Thyroid gland (tissue), 4 donors: ENCODE data around the gene KIRREL3.

ENCODE experiments used
- POLR2A ChIP-seq, 2 donors: fragments of 450-650 bp; IDR thresholded peaks; one replicate each; pipeline ENCODE4 v1.6.1; 2017; ENCODE audit warnings: antibody characterized with exemption in 2 of 2, mild to moderate bottlenecking in 2 of 2, moderate library complexity in 1 of 2
- TF ChIP-seq, protein P1 (sequence below), 6 experiments: fragments of 200-600 bp in 3 of 6; fragments of 450-650 bp in 3 of 6; sonication (generic) in 3 of 6; IDR thresholded peaks; one replicate each; pipeline ENCODE4 v1.5.1; 2016 to 2019; ENCODE audit warnings: antibody characterized with exemption in 6 of 6, mild to moderate bottlenecking in 2 of 6, inconsistent platforms in 1 of 6, moderate library complexity in 1 of 6

DNA sequence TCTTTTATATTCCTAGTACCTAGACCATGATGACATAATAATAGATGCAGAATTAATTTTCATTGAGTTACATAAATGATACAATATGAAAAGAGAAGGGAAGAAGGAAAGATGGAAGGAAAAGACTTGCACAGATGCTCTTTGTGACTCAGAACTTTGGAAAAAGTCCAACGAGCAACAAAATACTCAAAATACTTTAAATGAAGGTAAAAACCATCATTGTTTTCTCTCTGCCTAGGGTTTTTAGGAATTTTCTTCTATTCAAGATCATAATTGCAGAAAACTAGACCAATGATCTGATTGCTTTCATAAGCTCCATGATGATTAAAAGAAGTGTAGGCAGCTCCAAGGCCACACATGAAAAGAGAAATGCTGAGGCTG is 276.9 kb downstream of the KIRREL3 start:
- TF ChIP-seq, protein P1, sequence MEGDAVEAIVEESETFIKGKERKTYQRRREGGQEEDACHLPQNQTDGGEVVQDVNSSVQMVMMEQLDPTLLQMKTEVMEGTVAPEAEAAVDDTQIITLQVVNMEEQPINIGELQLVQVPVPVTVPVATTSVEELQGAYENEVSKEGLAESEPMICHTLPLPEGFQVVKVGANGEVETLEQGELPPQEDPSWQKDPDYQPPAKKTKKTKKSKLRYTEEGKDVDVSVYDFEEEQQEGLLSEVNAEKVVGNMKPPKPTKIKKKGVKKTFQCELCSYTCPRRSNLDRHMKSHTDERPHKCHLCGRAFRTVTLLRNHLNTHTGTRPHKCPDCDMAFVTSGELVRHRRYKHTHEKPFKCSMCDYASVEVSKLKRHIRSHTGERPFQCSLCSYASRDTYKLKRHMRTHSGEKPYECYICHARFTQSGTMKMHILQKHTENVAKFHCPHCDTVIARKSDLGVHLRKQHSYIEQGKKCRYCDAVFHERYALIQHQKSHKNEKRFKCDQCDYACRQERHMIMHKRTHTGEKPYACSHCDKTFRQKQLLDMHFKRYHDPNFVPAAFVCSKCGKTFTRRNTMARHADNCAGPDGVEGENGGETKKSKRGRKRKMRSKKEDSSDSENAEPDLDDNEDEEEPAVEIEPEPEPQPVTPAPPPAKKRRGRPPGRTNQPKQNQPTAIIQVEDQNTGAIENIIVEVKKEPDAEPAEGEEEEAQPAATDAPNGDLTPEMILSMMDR (IDR thresholded peaks at IDR 0.05), result no peak
- no peak for TF ChIP-seq POLR2A (IDR thresholded peaks at IDR 0.05)
